ENCODE results near the gene TNFRSF1B.

GRCh38 chr1:12232221-12232620 lies 65.4 kb downstream of the TNFRSF1B start:
- TF ChIP-seq, protein P1, sequence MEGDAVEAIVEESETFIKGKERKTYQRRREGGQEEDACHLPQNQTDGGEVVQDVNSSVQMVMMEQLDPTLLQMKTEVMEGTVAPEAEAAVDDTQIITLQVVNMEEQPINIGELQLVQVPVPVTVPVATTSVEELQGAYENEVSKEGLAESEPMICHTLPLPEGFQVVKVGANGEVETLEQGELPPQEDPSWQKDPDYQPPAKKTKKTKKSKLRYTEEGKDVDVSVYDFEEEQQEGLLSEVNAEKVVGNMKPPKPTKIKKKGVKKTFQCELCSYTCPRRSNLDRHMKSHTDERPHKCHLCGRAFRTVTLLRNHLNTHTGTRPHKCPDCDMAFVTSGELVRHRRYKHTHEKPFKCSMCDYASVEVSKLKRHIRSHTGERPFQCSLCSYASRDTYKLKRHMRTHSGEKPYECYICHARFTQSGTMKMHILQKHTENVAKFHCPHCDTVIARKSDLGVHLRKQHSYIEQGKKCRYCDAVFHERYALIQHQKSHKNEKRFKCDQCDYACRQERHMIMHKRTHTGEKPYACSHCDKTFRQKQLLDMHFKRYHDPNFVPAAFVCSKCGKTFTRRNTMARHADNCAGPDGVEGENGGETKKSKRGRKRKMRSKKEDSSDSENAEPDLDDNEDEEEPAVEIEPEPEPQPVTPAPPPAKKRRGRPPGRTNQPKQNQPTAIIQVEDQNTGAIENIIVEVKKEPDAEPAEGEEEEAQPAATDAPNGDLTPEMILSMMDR (optimal IDR thresholded peaks at IDR 0.05 in 1 of 3, IDR thresholded peaks at IDR 0.05 in 1 of 3, conservative IDR thresholded peaks at IDR 0.05 in 1 of 3; ENCODE audit: extremely low read depth in 1 of 3, insufficient read depth in 2 of 3, low read length in 3 of 3): no peak
- no peak for TF ChIP-seq EZH2 (IDR thresholded peaks at IDR 0.05; ENCODE audit: low read length)

All from keratinocyte (primary cell).